Heart right ventricle (tissue), 16 donors: ENCODE measurements around the gene MARK1. TPM values are rescaled to one million over a fixed set of nuclear protein-coding genes. Genes with fewer than 3 reads are reported as not detected.
A peak's percentile ranks its signal among the peaks of the same experiment; 100 is the strongest.

ENCODE experiments used
- ATAC-seq, 8 donors: fragments of 200-7000 bp; cut with Tn5 transposase; one replicate each; pipeline ENCODE4 v1.9.1; 2020; ENCODE audit warnings: mild to moderate bottlenecking in 8 of 8, moderate library complexity in 8 of 8, moderate number of reproducible peaks in 1 of 8
- DNase-seq, 2 donors: peaks; one replicate each; pipeline ENCODE4 v3.0.0-alpha.2; 2020
- H3K27ac ChIP-seq, 10 donors: fragments of 200-600 bp; sonication (generic) in 2 of 10; one replicate each; pipeline versions ENCODE4 v1.5.0 to v1.8.0; 2020 to 2022; ENCODE audit warnings: mild to moderate bottlenecking in 3 of 10
- H3K27me3 ChIP-seq, 7 donors: fragments of 200-600 bp; one replicate each; pipeline ENCODE4 v1.8.0; 2021 to 2022; ENCODE audit warnings: mild to moderate bottlenecking in 2 of 7
- H3K36me3 ChIP-seq, 9 donors: fragments of 200-600 bp; sonication (generic) in 1 of 9; one replicate each; pipeline versions ENCODE4 v1.5.0 to v1.8.0; 2020 to 2022; ENCODE audit warnings: mild to moderate bottlenecking in 2 of 9
- H3K4me1 ChIP-seq, 9 donors: fragments of 200-600 bp; sonication (generic) in 1 of 9; one replicate each; pipeline versions ENCODE4 v1.5.0 to v1.8.0; 2020 to 2022; ENCODE audit warnings: mild to moderate bottlenecking in 4 of 9
- H3K4me3 ChIP-seq, 10 donors: fragments of 200-600 bp; sonication (generic) in 2 of 10; one replicate each; pipeline versions ENCODE4 v1.5.0 to v1.8.0; 2020 to 2022; ENCODE audit warnings: mild to moderate bottlenecking in 7 of 10, moderate library complexity in 2 of 10
- H3K9me3 ChIP-seq, 11 donors: fragments of 200-600 bp in 10 of 11; sonication (generic) in 2 of 11; one replicate each; pipeline versions ENCODE4 v1.5.0 to v1.8.0; 2013 to 2022; ENCODE audit warnings: mild to moderate bottlenecking in 2 of 11, control low read depth in 1 of 11, moderate library complexity in 1 of 11
- WGBS, 2 donors: extraction: QIAGEN DNeasy Blood & Tissue Kit; methylation state at CpG; one replicate each; pipeline ENCODE4 v1.1.7; 2013; ENCODE audit warnings: inconsistent platforms in 1 of 2; 5-methylcytosine and 5-hydroxymethylcytosine counted together
- intact Hi-C, 10 donors: fragments of 100-400 bp; cut with DNase I; formaldehyde crosslinking; loops; one replicate each; pipeline versions ENCODE4 v1.11.1 to v1.14.2; 2022
- polyA plus RNA-seq, 2 donors: library from polyadenylated mRNA; stranded (reverse); fragments of 200-250 nt; gene quantifications; one replicate each; pipeline ENCODE4 v1.2.3, GENCODE V29; 2013
- total RNA-seq, 10 donors: library from RNA; stranded (reverse); fragmentation: NEBNext Ultra II Directional in 3 of 10; extraction: Animal tissue kit (Norgen Biotek cat#: 25700) in 3 of 10; gene quantifications; one replicate each; pipeline versions ENCODE4 v1.2.1 to v1.2.4, GENCODE V29; 2021 to 2023
- TF ChIP-seq, protein P1 (sequence below), 9 donors: fragments of 200-600 bp; sonication (generic) in 2 of 9; IDR thresholded peaks; one replicate each; pipeline versions ENCODE4 v1.5.0 to v1.8.0; 2021 to 2022; ENCODE audit warnings: antibody characterized with exemption in 9 of 9, mild to moderate bottlenecking in 5 of 9, moderate library complexity in 1 of 9
- donor health status: Arrhythmogenic right ventricular cardiomyopathy.
- donor health status: ischemic (EF 13 %, LVEDD 7.1; RV severe dilation, severe dysfunction).
- donor health status: healthy with polysubstance abuse.
- donor health status: DM: no; HTN: yes; CAD: no.
- donor health status: DM: no; HTN: no; CAD: no.
- donor health status: ischemic (EF 25% LVEDD 6.9; RV normal size, moderate dysfunction).
- donor health status: ischemic (EF 25% LVEDD 5.7; RV mildly dilated, moderate dysfunction).
- donor health status: healthy.
- donor health status: DM: yes; HTN: yes; CAD: no.
- donor health status: Ischemic cardiomyopathy.
- donor health status: ischemic (EF 35%, LVEDD 5.7; RV mildly dilated, moderate dysfunction).
- donor health status: nonischemic (EF 11% LVEDD 7.7; RV severe dilation, severe dysfunction).
- donor health status: DM: yes; HTN: yes; CAD: no.
- donor health status: PGD.
- donor health status: ischemic (EF 29% LVEDD 5.4; RV normal size, mild dysfunction).
- donor health status: nonischemic (EF 23%, LVEDD 6.1; RV moderate dilation, normal function).

Gene MARK1
- total and polyA plus RNA-seq, 12 donors, result 6.9 to 19.0 (median 14.9) TPM

DNA sequence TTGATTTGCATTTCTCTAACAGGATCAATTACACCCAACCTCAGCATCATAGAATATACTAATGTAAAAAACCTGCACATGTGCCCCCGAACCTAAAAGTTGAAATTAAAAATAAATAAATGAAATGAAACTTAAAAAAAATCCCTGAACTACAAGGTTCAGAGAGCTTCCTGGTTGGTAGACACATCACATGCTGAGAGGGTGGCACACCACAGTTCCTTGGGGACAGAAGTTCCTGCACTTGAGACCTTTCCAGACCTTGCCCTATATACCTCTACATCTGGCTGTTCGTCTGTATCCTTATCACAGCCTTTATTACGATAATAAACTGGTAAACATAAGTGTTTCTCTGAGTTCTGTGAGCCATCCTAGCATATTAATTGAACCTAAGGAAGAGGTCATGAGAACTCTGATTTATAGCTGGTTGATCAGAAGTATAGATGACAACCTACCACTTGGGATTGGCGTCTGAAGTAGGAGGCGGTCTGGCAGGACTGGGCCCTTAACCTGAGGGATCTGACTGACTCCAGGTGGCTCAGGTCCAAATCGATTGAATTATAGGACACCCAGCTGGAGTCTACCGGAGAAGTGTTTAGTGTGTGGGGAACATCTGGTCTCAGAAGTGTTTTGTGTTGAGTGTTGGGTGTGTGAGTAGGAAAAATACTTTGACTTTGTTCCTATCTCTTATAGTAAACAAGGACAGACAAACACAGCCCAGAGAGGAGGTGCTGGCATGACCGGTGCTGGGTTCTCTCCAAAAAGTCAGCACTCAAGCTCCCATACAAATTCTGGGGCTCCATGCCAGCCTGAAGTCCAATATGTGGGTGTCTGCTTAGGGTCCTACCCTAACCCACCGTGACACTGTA, 181.2 kb downstream of the MARK1 start:
- Histone ChIP-seq H3K9me3 (no peaks in the 10 kb centered on the region), H3K36me3 (no peaks in the 10 kb centered on the region), H3K4me1 (peaks cover 2 to 47% (median 21%) of the 10 kb centered on the region in 9 donors), H3K4me3 (no peak overlapping the region), H3K27ac (no peak overlapping the region), H3K27me3 (no peaks in the 10 kb centered on the region)
- DNase-seq, result no peak
- intact Hi-C loops, result no loop called here
- WGBS, 2 donors, result 47 to 62% methylated on average over 9 of the region's 9 CpGs
- ATAC-seq, result peak in 5 of 8 donors; percentile 15 to 78 (median 34)
- TF ChIP-seq, protein P1, sequence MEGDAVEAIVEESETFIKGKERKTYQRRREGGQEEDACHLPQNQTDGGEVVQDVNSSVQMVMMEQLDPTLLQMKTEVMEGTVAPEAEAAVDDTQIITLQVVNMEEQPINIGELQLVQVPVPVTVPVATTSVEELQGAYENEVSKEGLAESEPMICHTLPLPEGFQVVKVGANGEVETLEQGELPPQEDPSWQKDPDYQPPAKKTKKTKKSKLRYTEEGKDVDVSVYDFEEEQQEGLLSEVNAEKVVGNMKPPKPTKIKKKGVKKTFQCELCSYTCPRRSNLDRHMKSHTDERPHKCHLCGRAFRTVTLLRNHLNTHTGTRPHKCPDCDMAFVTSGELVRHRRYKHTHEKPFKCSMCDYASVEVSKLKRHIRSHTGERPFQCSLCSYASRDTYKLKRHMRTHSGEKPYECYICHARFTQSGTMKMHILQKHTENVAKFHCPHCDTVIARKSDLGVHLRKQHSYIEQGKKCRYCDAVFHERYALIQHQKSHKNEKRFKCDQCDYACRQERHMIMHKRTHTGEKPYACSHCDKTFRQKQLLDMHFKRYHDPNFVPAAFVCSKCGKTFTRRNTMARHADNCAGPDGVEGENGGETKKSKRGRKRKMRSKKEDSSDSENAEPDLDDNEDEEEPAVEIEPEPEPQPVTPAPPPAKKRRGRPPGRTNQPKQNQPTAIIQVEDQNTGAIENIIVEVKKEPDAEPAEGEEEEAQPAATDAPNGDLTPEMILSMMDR (IDR thresholded peaks at IDR 0.05), result no peak

DNA sequence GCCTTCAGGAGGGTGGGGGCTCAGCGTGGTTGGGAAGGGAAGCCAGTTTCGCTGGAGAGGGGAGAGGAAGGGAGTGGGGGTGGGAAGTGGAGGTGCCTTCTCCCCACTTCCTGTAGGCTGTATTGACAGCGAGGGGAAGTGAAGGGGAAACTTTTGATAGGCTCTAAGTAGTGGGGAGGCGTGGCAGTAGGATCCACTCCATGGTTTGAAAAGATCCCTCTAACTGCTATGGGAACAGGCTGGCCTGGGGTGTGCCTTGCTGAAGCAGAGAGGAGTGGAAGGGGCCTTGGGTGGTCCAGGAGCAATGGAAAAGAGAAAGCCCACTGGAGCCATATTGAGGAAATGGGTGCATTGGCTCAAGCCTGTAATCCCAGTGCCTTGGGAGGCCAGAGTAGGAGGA, 182.4 kb downstream of the MARK1 start:
- intact Hi-C loops, result no loop called here
- TF ChIP-seq, protein P1 (IDR thresholded peaks at IDR 0.05), result no peak
- Histone ChIP-seq H3K36me3 (no peaks in the 10 kb centered on the region), H3K9me3 (peaks cover 0 to 4% (median 0%) of the 10 kb centered on the region in 11 donors), H3K27ac (peak overlapping the region in 1 of 10 donors; percentile 34), H3K4me3 (no peak overlapping the region), H3K4me1 (peaks cover 2 to 46% (median 21%) of the 10 kb centered on the region in 9 donors), H3K27me3 (no peaks in the 10 kb centered on the region)
- no peak for DNase-seq
- WGBS, 2 donors, result 55 to 76% methylated on average over 4 of the region's 4 CpGs
- peak in 1 of 8 donors; percentile 16 for ATAC-seq

DNA sequence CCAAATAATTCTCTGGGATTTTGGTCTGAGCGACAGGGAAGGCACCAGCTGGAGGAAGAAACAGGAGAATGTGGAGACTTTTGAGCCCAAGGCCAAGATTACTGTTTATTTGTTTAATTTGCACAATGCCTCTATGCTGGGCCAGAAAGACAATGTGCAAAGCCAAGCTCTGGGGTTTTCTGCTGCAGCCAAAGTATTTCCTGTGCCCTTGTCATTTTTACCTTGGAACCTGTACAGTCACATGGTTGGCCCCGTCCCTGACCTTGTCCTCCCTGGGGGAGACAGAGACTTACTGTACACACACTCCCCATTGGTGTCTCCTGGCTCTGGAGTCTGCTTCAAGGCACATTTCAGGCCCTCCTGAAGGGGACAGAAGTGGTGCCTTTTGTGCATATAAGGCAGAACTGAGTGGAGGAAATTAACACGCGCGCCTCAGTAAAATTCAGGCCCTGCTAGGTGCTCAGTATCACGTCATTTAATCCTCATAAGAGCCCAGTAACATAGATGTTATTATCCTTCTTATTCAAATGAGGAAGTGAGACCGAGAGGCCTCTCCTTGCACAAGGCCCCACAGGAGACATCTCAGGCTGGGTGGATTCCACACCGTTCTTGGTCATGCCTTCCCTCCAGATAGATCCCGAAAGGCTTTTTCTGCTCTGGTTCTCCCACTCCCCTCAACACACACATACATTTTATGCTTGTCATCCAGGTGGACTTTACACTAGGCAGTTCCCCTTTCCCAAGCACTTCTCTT, 183.3 kb downstream of the MARK1 start:
- ATAC-seq (peak in 4 of 8 donors; percentile 16 to 41 (median 26)), DNase-seq (no peak)
- no peaks in the 10 kb centered on the region for H3K27me3 ChIP-seq
- 60 to 61% methylated on average over 9 of the region's 9 CpGs for WGBS, 2 donors
- peaks cover 2 to 37% (median 16%) of the 10 kb centered on the region in 9 donors for H3K4me1 ChIP-seq
- peak overlapping the region in 3 of 10 donors; percentile 15 to 35 (median 22) for H3K27ac ChIP-seq
- no peak overlapping the region for H3K4me3 ChIP-seq
- intact Hi-C loops, result no loop called here
- no peaks in the 10 kb centered on the region for H3K36me3 ChIP-seq
- TF ChIP-seq, protein P1 (IDR thresholded peaks at IDR 0.05), result no peak
- H3K9me3 ChIP-seq, result peaks cover 0 to 11% (median 0%) of the 10 kb centered on the region in 11 donors

Other genes with a start within 250 kb of the MARK1 start
- gene C1orf115, start 162.2 kb downstream of the MARK1 start, total RNA-seq, result 10 to 100 TPM in 7 of 10 donors, 1 to 10 TPM in 3; 6.2 to 24.8 (median 12.5) TPM
- gene C1orf115, start 162.2 kb downstream of the MARK1 start, polyA plus RNA-seq, result 10 to 100 TPM; 13.3 to 20.0 TPM
- gene MTARC2, start 220.2 kb downstream of the MARK1 start, total RNA-seq, result 10 to 100 TPM; 16.2 to 32.3 (median 26.6) TPM
- gene MTARC2, start 220.2 kb downstream of the MARK1 start, polyA plus RNA-seq, result 10 to 100 TPM; 13.0 to 30.4 TPM